ENCODE measurements around the gene ZMIZ1.

Gene ZMIZ1

DNA sequence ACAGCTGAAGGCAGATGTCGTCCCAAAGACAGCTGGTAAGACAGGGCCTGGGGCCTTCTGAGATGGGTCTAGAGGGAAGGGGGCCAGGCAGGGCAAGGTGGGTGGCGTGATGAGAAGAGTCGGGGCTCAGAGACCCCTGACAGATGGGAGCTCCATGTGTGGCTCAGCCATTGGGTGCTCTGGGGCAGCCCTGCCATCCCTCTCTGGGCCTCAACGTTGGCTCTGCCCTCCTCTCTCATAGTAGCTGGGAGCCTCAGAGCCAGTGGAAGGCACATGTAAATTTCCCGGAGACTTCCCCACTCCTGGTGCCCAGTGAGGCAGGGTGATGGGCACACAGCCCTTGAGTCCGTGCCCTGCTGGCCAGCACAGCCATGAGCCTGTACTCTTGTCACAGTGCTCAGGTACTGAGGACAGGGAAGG lies 280.3 kb downstream of the ZMIZ1 start:
- Histone ChIP-seq H3K27me3 (ENCODE audit: insufficient read depth, low read length, poor library complexity, severe bottlenecking) (peaks cover 4% of the 10 kb centered on the region), H3K4me1 (ENCODE audit: insufficient read depth, low read length, poor library complexity, severe bottlenecking) (peaks cover 54% of the 10 kb centered on the region), H2AFZ (ENCODE audit: low read length) (no peak overlapping the region), H3K9me3 (ENCODE audit: insufficient read depth, low read depth, low read length) (no peaks in the 10 kb centered on the region), H3K4me2 (ENCODE audit: low read depth, low read length, poor library complexity, severe bottlenecking) (peak overlapping the region; percentile 98), H4K20me1 (ENCODE audit: insufficient read depth, low read length, poor library complexity, severe bottlenecking) (peaks cover 64% of the 10 kb centered on the region), H3K4me3 (ENCODE audit: low read length, poor library complexity, severe bottlenecking) (peak overlapping the region; percentile 92), H3K36me3 (ENCODE audit: insufficient read depth, low read length) (peaks cover 47% of the 10 kb centered on the region), H3K79me2 (ENCODE audit: insufficient read depth, low read length) (peaks cover 77% of the 10 kb centered on the region), H3K9ac (ENCODE audit: low read depth, low read length, poor library complexity, severe bottlenecking) (peak overlapping the region; percentile 99), H3F3A (ENCODE audit: low read depth) (no peaks in the 10 kb centered on the region), H3K9me2 (replicated peaks; ENCODE audit: low read depth, low read length) (no peaks in the 10 kb centered on the region)
- TF ChIP-seq, protein P1, sequence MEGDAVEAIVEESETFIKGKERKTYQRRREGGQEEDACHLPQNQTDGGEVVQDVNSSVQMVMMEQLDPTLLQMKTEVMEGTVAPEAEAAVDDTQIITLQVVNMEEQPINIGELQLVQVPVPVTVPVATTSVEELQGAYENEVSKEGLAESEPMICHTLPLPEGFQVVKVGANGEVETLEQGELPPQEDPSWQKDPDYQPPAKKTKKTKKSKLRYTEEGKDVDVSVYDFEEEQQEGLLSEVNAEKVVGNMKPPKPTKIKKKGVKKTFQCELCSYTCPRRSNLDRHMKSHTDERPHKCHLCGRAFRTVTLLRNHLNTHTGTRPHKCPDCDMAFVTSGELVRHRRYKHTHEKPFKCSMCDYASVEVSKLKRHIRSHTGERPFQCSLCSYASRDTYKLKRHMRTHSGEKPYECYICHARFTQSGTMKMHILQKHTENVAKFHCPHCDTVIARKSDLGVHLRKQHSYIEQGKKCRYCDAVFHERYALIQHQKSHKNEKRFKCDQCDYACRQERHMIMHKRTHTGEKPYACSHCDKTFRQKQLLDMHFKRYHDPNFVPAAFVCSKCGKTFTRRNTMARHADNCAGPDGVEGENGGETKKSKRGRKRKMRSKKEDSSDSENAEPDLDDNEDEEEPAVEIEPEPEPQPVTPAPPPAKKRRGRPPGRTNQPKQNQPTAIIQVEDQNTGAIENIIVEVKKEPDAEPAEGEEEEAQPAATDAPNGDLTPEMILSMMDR (conservative IDR thresholded peaks at IDR 0.05; ENCODE audit: low read length): no peak
- no peak for TF ChIP-seq EZH2phosphoT487 (IDR thresholded peaks at IDR 0.05; ENCODE audit: borderline replicate concordance)

- Histone ChIP-seq H3K79me2 (ENCODE audit: insufficient read depth, low read length) (peaks cover 85% of the 10 kb centered on the region), H3K36me3 (ENCODE audit: insufficient read depth, low read length) (peaks cover 55% of the 10 kb centered on the region), H3K9me2 (replicated peaks; ENCODE audit: low read depth, low read length) (no peaks in the 10 kb centered on the region), H3F3A (ENCODE audit: low read depth) (no peaks in the 10 kb centered on the region), H4K20me1 (ENCODE audit: insufficient read depth, low read length, poor library complexity, severe bottlenecking) (peaks cover 70% of the 10 kb centered on the region), H3K9ac (ENCODE audit: low read depth, low read length, poor library complexity, severe bottlenecking) (peak overlapping the region; percentile 99), H3K4me1 (ENCODE audit: insufficient read depth, low read length, poor library complexity, severe bottlenecking) (peaks cover 52% of the 10 kb centered on the region), H2AFZ (ENCODE audit: low read length) (no peak overlapping the region), H3K9me3 (ENCODE audit: insufficient read depth, low read depth, low read length) (no peaks in the 10 kb centered on the region), H3K27me3 (ENCODE audit: insufficient read depth, low read length, poor library complexity, severe bottlenecking) (peaks cover 4% of the 10 kb centered on the region), H3K4me2 (ENCODE audit: low read depth, low read length, poor library complexity, severe bottlenecking) (peak overlapping the region; percentile 98), H3K4me3 (ENCODE audit: low read length, poor library complexity, severe bottlenecking) (peak overlapping the region; percentile 92)
- TF ChIP-seq, protein P1 (conservative IDR thresholded peaks at IDR 0.05; ENCODE audit: low read length): no peak
- no peak for TF ChIP-seq EZH2phosphoT487 (IDR thresholded peaks at IDR 0.05; ENCODE audit: borderline replicate concordance)
These were observed 281.1 kb downstream of the ZMIZ1 start for GRCh38 chr10:79349766-79350406.

GRCh38 chr10:79350407-79351154 lies 281.8 kb downstream of the ZMIZ1 start:
- TF ChIP-seq EZH2phosphoT487 (IDR thresholded peaks at IDR 0.05; ENCODE audit: borderline replicate concordance): no peak
- TF ChIP-seq, protein P1 (conservative IDR thresholded peaks at IDR 0.05; ENCODE audit: low read length): no peak
- H3K36me3 ChIP-seq (ENCODE audit: insufficient read depth, low read length): peaks cover 62% of the 10 kb centered on the region
- peak overlapping the region; percentile 92 for H3K4me3 ChIP-seq (ENCODE audit: low read length, poor library complexity, severe bottlenecking)
- H3K9me2 ChIP-seq (replicated peaks; ENCODE audit: low read depth, low read length): no peaks in the 10 kb centered on the region
- H3K79me2 ChIP-seq (ENCODE audit: insufficient read depth, low read length): peaks cover 90% of the 10 kb centered on the region
- H2AFZ ChIP-seq (ENCODE audit: low read length): no peak overlapping the region
- peaks cover 77% of the 10 kb centered on the region for H4K20me1 ChIP-seq (ENCODE audit: insufficient read depth, low read length, poor library complexity, severe bottlenecking)
- peaks cover 45% of the 10 kb centered on the region for H3K4me1 ChIP-seq (ENCODE audit: insufficient read depth, low read length, poor library complexity, severe bottlenecking)
- H3K9me3 ChIP-seq (ENCODE audit: insufficient read depth, low read depth, low read length): no peaks in the 10 kb centered on the region
- peak overlapping the region; percentile 98 for H3K4me2 ChIP-seq (ENCODE audit: low read depth, low read length, poor library complexity, severe bottlenecking)
- peak overlapping the region; percentile 99 for H3K9ac ChIP-seq (ENCODE audit: low read depth, low read length, poor library complexity, severe bottlenecking)
- peaks cover 4% of the 10 kb centered on the region for H3K27me3 ChIP-seq (ENCODE audit: insufficient read depth, low read length, poor library complexity, severe bottlenecking)
- H3F3A ChIP-seq (ENCODE audit: low read depth): no peaks in the 10 kb centered on the region

Data from Loucy (cell line).